Neural cell (in vitro differentiated cells): ENCODE results near the gene MAGI2.

Experiments used
- CTCF ChIP-seq: fragments of 450-650 bp; IDR thresholded peaks from 2 replicates; pipeline ENCODE4 v1.5.1; 2014; ENCODE audit warnings: antibody characterized with exemption, mild to moderate bottlenecking, moderate library complexity; ENCODE audit not compliant: poor library complexity, severe bottlenecking
- EZH2 ChIP-seq: fragments of 200-600, 300-800 bp; shearing (Covaris generic), sonication (generic); IDR thresholded peaks from 2 replicates; pipeline ENCODE4 v1.6.1; 2014; ENCODE audit warnings: antibody characterized with exemption, low read length, borderline replicate concordance, mild to moderate bottlenecking; ENCODE audit not compliant: insufficient read depth, poor library complexity, severe bottlenecking
- POLR2AphosphoS5 ChIP-seq: IDR thresholded peaks from 2 replicates; pipeline ENCODE4 v1.6.1; 2012
- RAD21 ChIP-seq: fragments of 450-650 bp; conservative IDR thresholded peaks from 2 replicates; pipeline ENCODE4 v1.6.1; 2014; ENCODE audit warnings: antibody characterized with exemption, mild to moderate bottlenecking, moderate library complexity
- REST ChIP-seq: IDR thresholded peaks from 2 replicates; pipeline ENCODE4 v1.6.1; 2012; ENCODE audit warnings: borderline replicate concordance

- TF ChIP-seq CTCF (no peak), EZH2 (no peak), RAD21 (peak; percentile 48), REST (peak; percentile 74), POLR2AphosphoS5 (peak; percentile 55)
Observed at GRCh38 chr7:78770422-78771410, 682.8 kb downstream of the MAGI2 start.
